CD4-positive, alpha-beta T cell treated with Interleukin-17A for 1 hour (primary cell): ENCODE results near the gene TFPI2.

Source experiments
- DNase-seq: peaks from one replicate; pipeline ENCODE4 v3.0.0-alpha.2; 2020

Gene TFPI2

GRCh38 chr7:93906267-93906666 lies 15.7 kb upstream of the TFPI2 start, which contains the start of gene GNGT1:
Gene GNGT1 (plus strand): TSS chr7:93906567. CDS start chr7:93906747, 180 bp downstream.
- no peak for DNase-seq

- DNase-seq: no peak
Measured at GRCh38 chr7:93902777-93903423, 12.3 kb upstream of the TFPI2 start.

- DNase-seq: no peak
Measured at GRCh38 chr7:93897680-93898079, 7.1 kb upstream of the TFPI2 start.

- no peak for DNase-seq
Measured at GRCh38 chr7:93895859-93896600, 5.5 kb upstream of the TFPI2 start.

- DNase-seq: no peak
Measured at GRCh38 chr7:93894966-93895640, 4.5 kb upstream of the TFPI2 start.

GRCh38 chr7:93894426-93894825 lies 3.9 kb upstream of the TFPI2 start:
- no peak for DNase-seq

GRCh38 chr7:93890041-93890463 lies 501 bp downstream of the TFPI2 start:
- no peak for DNase-seq

- no peak for DNase-seq
Measured at GRCh38 chr7:93889261-93889660, 1.3 kb downstream of the TFPI2 start.

- DNase-seq: no peak
Measured at GRCh38 chr7:93884541-93884940, 6.0 kb downstream of the TFPI2 start.

GRCh38 chr7:93883917-93884345 lies 6.6 kb downstream of the TFPI2 start:
- no peak for DNase-seq

- no peak for DNase-seq
Measured at GRCh38 chr7:93883078-93883916, 7.3 kb downstream of the TFPI2 start.

- DNase-seq: no peak
Measured at GRCh38 chr7:93882468-93882867, 8.1 kb downstream of the TFPI2 start.

- no peak for DNase-seq
Measured at GRCh38 chr7:93879356-93879755, 11.2 kb downstream of the TFPI2 start.

GRCh38 chr7:93877742-93878141 lies 12.8 kb downstream of the TFPI2 start:
- no peak for DNase-seq

GRCh38 chr7:93873998-93874574 lies 16.5 kb downstream of the TFPI2 start:
- DNase-seq: no peak

- DNase-seq: no peak
Measured at GRCh38 chr7:93866886-93867285, 23.7 kb downstream of the TFPI2 start.

GRCh38 chr7:93862651-93863050 lies 27.9 kb downstream of the TFPI2 start:
- DNase-seq: no peak

- no peak for DNase-seq
Measured at GRCh38 chr7:93861325-93861949, 29.1 kb downstream of the TFPI2 start.

- no peak for DNase-seq
Measured at GRCh38 chr7:93860261-93860660, 30.3 kb downstream of the TFPI2 start.

- no peak for DNase-seq
Measured at GRCh38 chr7:93858857-93859256, 31.7 kb downstream of the TFPI2 start.

GRCh38 chr7:93856323-93856722 lies 34.2 kb downstream of the TFPI2 start:
- DNase-seq: no peak

GRCh38 chr7:93855797-93856196 lies 34.8 kb downstream of the TFPI2 start:
- no peak for DNase-seq
